ENCODE measurements around the gene POU6F2.

- no peak for TF ChIP-seq MAX (CRISPR knock-in tag; IDR thresholded peaks at IDR 0.05)
- no peak for TF ChIP-seq RCOR1 (IDR thresholded peaks at IDR 0.05; ENCODE audit: borderline replicate concordance in 1 of 2, low read depth in 2 of 2, low read length in 2 of 2)
- no peak for TF ChIP-seq RERE (CRISPR knock-in tag; IDR thresholded peaks at IDR 0.05; ENCODE audit: borderline replicate concordance)
- TF ChIP-seq FOXO4 (CRISPR knock-in tag; IDR thresholded peaks at IDR 0.05) = no peak
- TF ChIP-seq CBFB (CRISPR knock-in tag; IDR thresholded peaks at IDR 0.05) = no peak
- no peak for TF ChIP-seq KAT8 (IDR thresholded peaks at IDR 0.05; ENCODE audit: low read depth)
- no peak for TF ChIP-seq ZNF551 (CRISPR knock-in tag; IDR thresholded peaks at IDR 0.05)
- no peak for TF ChIP-seq ZNF263 (CRISPR knock-in tag; IDR thresholded peaks at IDR 0.05; ENCODE audit: borderline replicate concordance)
- no peak for TF ChIP-seq CTBP1 (IDR thresholded peaks at IDR 0.05; ENCODE audit: borderline replicate concordance)
Measured at GRCh38 chr7:39509436-39509835, 531.7 kb downstream of the POU6F2 start.
